DOHH2 (cell line): ENCODE measurements around the gene LGR5.

ENCODE experiments used
- H3F3A ChIP-seq: fragments of 200-600 bp; sonication (generic), shearing (Covaris generic); 2 replicates; pipeline ENCODE4 v1.6.0; 2016; ENCODE audit warnings: antibody characterized with exemption, mild to moderate bottlenecking; ENCODE audit not compliant: control insufficient read depth, insufficient read depth
- H3K27ac ChIP-seq: fragments of 200-600 bp; sonication (generic); 2 replicates; pipeline ENCODE4 v1.5.1; 2014; ENCODE audit warnings: low read depth, mild to moderate bottlenecking, low read length, moderate library complexity
- H3K27me3 ChIP-seq: fragments of 200-600 bp; sonication (generic); 2 replicates; pipeline ENCODE4 v1.6.1; 2014; ENCODE audit warnings: mild to moderate bottlenecking, low read length, mixed read lengths; ENCODE audit not compliant: control insufficient read depth
- H3K36me3 ChIP-seq: fragments of 200-600 bp; sonication (generic); 2 replicates; pipeline ENCODE4 v1.6.1; 2014; ENCODE audit warnings: mild to moderate bottlenecking, low read length, moderate library complexity, mixed read lengths; ENCODE audit not compliant: control insufficient read depth
- H3K4me1 ChIP-seq: fragments of 200-600 bp; sonication (generic); 2 replicates; pipeline ENCODE4 v1.6.1; 2014; ENCODE audit warnings: mild to moderate bottlenecking, low read length, mixed read lengths; ENCODE audit not compliant: control insufficient read depth
- H3K4me2 ChIP-seq: fragments of 200-600 bp; sonication (generic); 2 replicates; pipeline ENCODE4 v1.6.0; 2014; ENCODE audit warnings: mild to moderate bottlenecking, low read length, moderate library complexity
- H3K4me3 ChIP-seq: fragments of 200-600 bp; sonication (generic); 2 replicates; pipeline ENCODE4 v1.5.1; 2014; ENCODE audit warnings: mild to moderate bottlenecking, low read length, mixed read lengths
- H3K79me2 ChIP-seq: fragments of 200-600 bp; sonication (generic); 2 replicates; pipeline ENCODE4 v1.6.1; 2014; ENCODE audit warnings: mild to moderate bottlenecking, low read length, mixed read lengths; ENCODE audit not compliant: control insufficient read depth
- H3K9me2 ChIP-seq: fragments of 200-600 bp; sonication (generic); replicated peaks from 2 replicates; pipeline ENCODE4 v1.6.1; 2014; ENCODE audit warnings: mild to moderate bottlenecking, low read length, mixed read lengths; ENCODE audit not compliant: control insufficient read depth
- H3K9me3 ChIP-seq: fragments of 200-600 bp; sonication (generic); 2 replicates; pipeline ENCODE4 v1.6.1; 2014; ENCODE audit warnings: antibody characterized with exemption, low read length, mixed read lengths; ENCODE audit not compliant: control insufficient read depth, insufficient read depth
- H4K20me1 ChIP-seq: fragments of 200-600 bp; sonication (generic); 2 replicates; pipeline ENCODE4 v1.6.0; 2014; ENCODE audit warnings: low read depth, mild to moderate bottlenecking, antibody characterized with exemption, low read length, moderate library complexity; ENCODE audit not compliant: control insufficient read depth, insufficient read depth
- EZH2phosphoT487 ChIP-seq: fragments of 200-600 bp; sonication (generic); IDR thresholded peaks from 2 replicates; pipeline ENCODE4 v1.6.1; 2017; ENCODE audit warnings: borderline replicate concordance, mild to moderate bottlenecking, antibody characterized with exemption, low read length, moderate library complexity, mixed read lengths
- TF ChIP-seq, protein P1 (sequence below): fragments of 200-600 bp; sonication (generic); IDR thresholded peaks from one replicate; pipeline ENCODE4 v1.5.1; 2014; ENCODE audit warnings: antibody characterized with exemption, mild to moderate bottlenecking, low read depth, low read length; ENCODE audit not compliant: poor library complexity, severe bottlenecking

LGR5 gene

DNA sequence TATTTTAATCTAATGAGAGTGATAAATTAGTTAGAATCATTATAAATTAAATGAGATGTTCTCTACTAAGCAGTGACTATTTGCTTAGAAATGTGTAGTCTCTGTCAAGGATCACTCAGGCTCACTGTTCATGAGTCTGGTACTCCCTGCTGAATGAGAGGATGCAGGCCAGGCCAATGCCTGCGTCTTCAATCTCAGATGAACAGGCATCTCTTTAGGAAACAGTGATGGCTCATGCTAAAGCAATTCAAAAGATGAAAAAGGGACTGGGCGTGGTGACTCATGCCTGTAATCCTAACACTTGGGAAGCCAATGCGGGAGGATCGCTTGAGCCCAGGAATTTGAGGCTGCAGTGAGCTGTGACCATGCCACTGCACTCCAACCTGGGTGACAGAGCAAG, 117.3 kb downstream of the LGR5 start:
- Histone ChIP-seq H4K20me1 (no peaks in the 10 kb centered on the region), H3F3A (no peaks in the 10 kb centered on the region), H3K36me3 (no peaks in the 10 kb centered on the region), H3K79me2 (no peaks in the 10 kb centered on the region), H3K9me3 (no peaks in the 10 kb centered on the region), H3K27ac (no peak overlapping the region), H3K9me2 (no peaks in the 10 kb centered on the region), H3K4me2 (no peak overlapping the region), H3K27me3 (0 out of 2 replicates have a peak, but pooled peaks cover 3% of the 10 kb centered on the region), H3K4me3 (no peak overlapping the region), H3K4me1 (no peaks in the 10 kb centered on the region)
- TF ChIP-seq, protein P1, sequence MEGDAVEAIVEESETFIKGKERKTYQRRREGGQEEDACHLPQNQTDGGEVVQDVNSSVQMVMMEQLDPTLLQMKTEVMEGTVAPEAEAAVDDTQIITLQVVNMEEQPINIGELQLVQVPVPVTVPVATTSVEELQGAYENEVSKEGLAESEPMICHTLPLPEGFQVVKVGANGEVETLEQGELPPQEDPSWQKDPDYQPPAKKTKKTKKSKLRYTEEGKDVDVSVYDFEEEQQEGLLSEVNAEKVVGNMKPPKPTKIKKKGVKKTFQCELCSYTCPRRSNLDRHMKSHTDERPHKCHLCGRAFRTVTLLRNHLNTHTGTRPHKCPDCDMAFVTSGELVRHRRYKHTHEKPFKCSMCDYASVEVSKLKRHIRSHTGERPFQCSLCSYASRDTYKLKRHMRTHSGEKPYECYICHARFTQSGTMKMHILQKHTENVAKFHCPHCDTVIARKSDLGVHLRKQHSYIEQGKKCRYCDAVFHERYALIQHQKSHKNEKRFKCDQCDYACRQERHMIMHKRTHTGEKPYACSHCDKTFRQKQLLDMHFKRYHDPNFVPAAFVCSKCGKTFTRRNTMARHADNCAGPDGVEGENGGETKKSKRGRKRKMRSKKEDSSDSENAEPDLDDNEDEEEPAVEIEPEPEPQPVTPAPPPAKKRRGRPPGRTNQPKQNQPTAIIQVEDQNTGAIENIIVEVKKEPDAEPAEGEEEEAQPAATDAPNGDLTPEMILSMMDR, result no peak
- TF ChIP-seq EZH2phosphoT487, result no peak

DNA sequence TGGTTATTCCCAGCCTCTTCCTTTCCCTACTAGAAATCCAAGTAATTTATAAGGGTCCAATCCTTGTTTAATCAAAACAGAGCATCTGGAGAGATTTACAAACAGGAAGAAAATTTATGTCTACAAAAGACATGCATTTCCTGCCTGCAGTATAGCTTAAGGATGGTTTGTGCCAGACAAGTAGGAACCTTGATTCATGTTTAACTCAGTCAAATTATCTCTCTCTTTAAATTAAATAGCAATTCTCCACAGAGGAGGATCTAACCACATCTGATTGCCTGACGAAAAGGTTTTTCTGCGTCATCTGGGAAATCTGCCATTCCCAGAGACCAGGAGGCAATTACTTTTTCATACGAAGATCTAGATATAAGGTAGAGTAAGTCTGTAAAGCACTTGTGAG, 118.8 kb downstream of the LGR5 start:
- Histone ChIP-seq H3K4me2 (no peak overlapping the region), H3K4me1 (no peaks in the 10 kb centered on the region), H3K36me3 (no peaks in the 10 kb centered on the region), H3K4me3 (no peak overlapping the region), H4K20me1 (no peaks in the 10 kb centered on the region), H3K79me2 (no peaks in the 10 kb centered on the region), H3K9me2 (no peaks in the 10 kb centered on the region), H3F3A (no peaks in the 10 kb centered on the region), H3K27ac (no peak overlapping the region), H3K27me3 (0 out of 2 replicates have a peak, but pooled peaks cover 3% of the 10 kb centered on the region), H3K9me3 (no peaks in the 10 kb centered on the region)
- no peak for TF ChIP-seq EZH2phosphoT487
- TF ChIP-seq, protein P1, result no peak

DNA sequence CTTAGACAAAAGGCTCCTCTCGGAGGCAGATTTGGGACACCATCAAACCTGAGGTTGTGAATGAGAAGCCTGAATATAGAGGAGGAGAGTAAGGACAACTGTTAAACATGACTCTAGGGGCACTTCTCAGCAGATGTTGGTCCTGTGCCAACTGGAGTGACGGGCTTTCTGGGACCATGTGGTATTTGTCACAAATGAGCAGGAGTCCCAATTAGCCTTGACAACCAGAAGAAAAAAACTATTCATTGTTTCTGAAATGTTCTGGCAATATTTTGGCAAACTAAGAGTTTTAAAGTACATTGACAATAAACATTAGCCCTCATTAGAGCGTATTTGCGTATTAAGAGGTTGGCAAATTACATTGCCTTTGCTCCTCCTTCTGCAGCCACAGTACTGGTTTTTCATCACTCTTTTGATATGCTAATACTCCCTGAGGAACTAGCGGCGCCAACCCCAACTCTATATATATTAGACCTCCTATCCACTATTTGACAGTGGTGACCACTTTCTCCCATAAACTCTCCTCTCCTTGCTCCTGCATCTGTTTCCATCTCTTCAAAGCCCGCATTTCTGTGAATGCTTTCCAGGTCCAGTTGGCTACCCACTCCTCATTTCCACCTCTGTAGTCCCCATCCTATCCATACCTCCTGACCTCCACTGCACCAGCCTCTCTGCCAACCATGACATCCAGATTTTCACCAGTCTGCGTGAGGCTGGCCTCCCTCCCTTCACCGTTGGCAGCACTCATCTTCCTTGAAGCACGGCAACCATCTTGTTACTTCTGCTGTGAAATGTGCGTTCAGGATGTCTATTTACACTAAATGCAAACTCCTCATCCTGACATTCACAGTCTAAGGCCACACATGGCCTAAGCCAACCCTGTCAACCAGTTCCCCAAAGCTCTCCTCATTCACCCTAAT, 123.3 kb downstream of the LGR5 start:
- no peaks in the 10 kb centered on the region for H3K36me3 ChIP-seq
- H3K79me2 ChIP-seq, result no peaks in the 10 kb centered on the region

More for the DNA sequence above, 123.3 kb downstream of the LGR5 start:
- no peak for TF ChIP-seq EZH2phosphoT487
- TF ChIP-seq, protein P1, result no peak
- Histone ChIP-seq H3K9me2 (no peaks in the 10 kb centered on the region), H3K4me3 (no peak overlapping the region), H3F3A (no peaks in the 10 kb centered on the region), H3K27ac (no peak overlapping the region), H3K4me1 (no peaks in the 10 kb centered on the region), H3K4me2 (no peak overlapping the region), H3K27me3 (0 out of 2 replicates have a peak, but pooled peaks cover 5% of the 10 kb centered on the region), H3K9me3 (no peaks in the 10 kb centered on the region), H4K20me1 (no peaks in the 10 kb centered on the region)
